Right lobe of liver (tissue), 4 donors: ENCODE measurements around the gene DNASE1L3.

Source experiments
- CTCF ChIP-seq, 4 donors: fragments of 200-600 bp in 3 of 4; fragments of 450-650 bp in 1 of 4; IDR thresholded peaks; one replicate each; pipeline versions ENCODE4 v1.5.1 to v1.8.0; 2016 to 2022; ENCODE audit warnings: antibody characterized with exemption in 4 of 4, mild to moderate bottlenecking in 2 of 4
- POLR2A ChIP-seq: fragments of 450-650 bp; IDR thresholded peaks from one replicate; pipeline ENCODE4 v1.6.1; 2017; ENCODE audit warnings: antibody characterized with exemption, mild to moderate bottlenecking
- donor health status: DM: no; HTN: no; CAD: no.
- donor health status: DM: no; HTN: no; CAD: no.
- donor health status: DM: no; HTN: yes; CAD: no.

DNA sequence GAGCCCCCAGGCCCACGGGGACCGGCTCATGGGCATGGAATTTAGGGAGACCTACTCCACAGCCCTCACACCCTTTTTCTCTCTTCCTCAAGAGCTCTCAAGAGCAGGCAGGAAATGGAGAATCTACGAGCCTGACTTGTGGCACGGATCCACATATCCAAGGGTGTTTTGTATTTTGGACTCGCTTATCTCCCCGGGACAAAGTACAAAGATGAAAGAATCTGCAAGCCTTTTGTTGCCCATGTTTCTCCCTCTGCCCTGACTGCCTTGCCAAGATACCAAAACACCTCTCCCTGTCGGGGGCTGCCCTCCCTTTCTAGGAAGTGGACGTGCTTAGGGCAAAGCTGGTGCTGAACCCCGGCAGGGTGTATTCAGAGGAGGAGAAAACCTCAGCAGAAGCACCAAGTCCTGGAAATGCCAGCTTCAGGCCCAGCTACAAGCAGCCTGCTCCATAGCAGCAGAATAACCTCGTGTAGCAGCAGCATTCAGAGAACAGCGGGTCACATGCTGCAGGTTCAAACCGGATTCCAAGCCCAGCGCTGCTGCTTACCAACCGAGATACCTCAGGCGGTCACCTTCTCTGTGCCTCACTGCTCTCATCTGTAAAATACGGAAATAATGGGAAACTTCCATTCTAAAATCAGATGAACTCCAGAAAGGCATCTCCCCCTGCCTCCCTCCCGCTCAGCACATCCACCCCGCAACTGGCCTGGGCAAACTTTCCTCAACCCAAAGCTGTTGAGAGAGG is 35.2 kb downstream of the DNASE1L3 start:
- TF ChIP-seq CTCF (IDR thresholded peaks at IDR 0.05) (no peak), POLR2A (no peak)
